ENCODE data around the gene TMEM135. TPM values are rescaled to one million over a fixed set of nuclear protein-coding genes. Genes with fewer than 3 reads are reported as not detected.

Gene TMEM135
- total RNA-seq, 1 donor, result 30.0 TPM

- H3K4me3 ChIP-seq (ENCODE audit: low read depth, low read length), result no peak overlapping the region
- no peak for DNase-seq (ENCODE audit: low read depth)
- no peak for TF ChIP-seq CTCF (IDR thresholded peaks at IDR 0.05; ENCODE audit: insufficient read depth, low read length)
Measured at GRCh38 chr11:87190071-87190470, 152.3 kb downstream of the TMEM135 start.

- no peak overlapping the region for H3K4me3 ChIP-seq (ENCODE audit: low read depth, low read length)
- TF ChIP-seq CTCF (IDR thresholded peaks at IDR 0.05; ENCODE audit: insufficient read depth, low read length), result no peak
- DNase-seq (ENCODE audit: low read depth), result no peak
Measured at GRCh38 chr11:87193756-87194470, 156.2 kb downstream of the TMEM135 start.

- no peak for TF ChIP-seq CTCF (IDR thresholded peaks at IDR 0.05; ENCODE audit: insufficient read depth, low read length)
- no peak for DNase-seq (ENCODE audit: low read depth)
- no peak overlapping the region for H3K4me3 ChIP-seq (ENCODE audit: low read depth, low read length)
Measured at GRCh38 chr11:87194985-87195820, 157.5 kb downstream of the TMEM135 start.

GRCh38 chr11:87198266-87198881 is 160.6 kb downstream of the TMEM135 start:
- DNase-seq (ENCODE audit: low read depth), result no peak
- no peak for TF ChIP-seq CTCF (IDR thresholded peaks at IDR 0.05; ENCODE audit: insufficient read depth, low read length)
- H3K4me3 ChIP-seq (ENCODE audit: low read depth, low read length), result no peak overlapping the region

- TF ChIP-seq CTCF (IDR thresholded peaks at IDR 0.05; ENCODE audit: insufficient read depth, low read length), result no peak
- H3K4me3 ChIP-seq (ENCODE audit: low read depth, low read length), result no peak overlapping the region
Measured at GRCh38 chr11:87201376-87201775, 163.6 kb downstream of the TMEM135 start.

GRCh38 chr11:87203907-87204602 is 166.3 kb downstream of the TMEM135 start:
- no peak overlapping the region for H3K4me3 ChIP-seq (ENCODE audit: low read depth, low read length)
- no peak for DNase-seq (ENCODE audit: low read depth)
- no peak for TF ChIP-seq CTCF (IDR thresholded peaks at IDR 0.05; ENCODE audit: insufficient read depth, low read length)

More at GRCh38 chr11:87201376-87201775, 163.6 kb downstream of the TMEM135 start:
- no peak for DNase-seq (ENCODE audit: low read depth)

Measured in fibroblast of the aortic adventitia (primary cell).